Measurements from ENCODE around the gene RETREG2. TPM values are rescaled to one million over a fixed set of nuclear protein-coding genes. Genes with fewer than 3 reads are reported as not detected.

RETREG2 gene, protein sequence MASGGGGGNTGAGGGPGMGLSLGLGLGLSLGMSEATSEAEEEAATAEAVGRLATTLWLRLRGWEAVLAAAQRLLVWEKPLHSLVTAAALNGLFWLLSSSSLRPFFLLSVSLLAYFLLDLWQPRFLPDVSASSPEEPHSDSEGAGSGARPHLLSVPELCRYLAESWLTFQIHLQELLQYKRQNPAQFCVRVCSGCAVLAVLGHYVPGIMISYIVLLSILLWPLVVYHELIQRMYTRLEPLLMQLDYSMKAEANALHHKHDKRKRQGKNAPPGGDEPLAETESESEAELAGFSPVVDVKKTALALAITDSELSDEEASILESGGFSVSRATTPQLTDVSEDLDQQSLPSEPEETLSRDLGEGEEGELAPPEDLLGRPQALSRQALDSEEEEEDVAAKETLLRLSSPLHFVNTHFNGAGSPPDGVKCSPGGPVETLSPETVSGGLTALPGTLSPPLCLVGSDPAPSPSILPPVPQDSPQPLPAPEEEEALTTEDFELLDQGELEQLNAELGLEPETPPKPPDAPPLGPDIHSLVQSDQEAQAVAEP
- polyA plus RNA-seq (2011; rRNA removed): 67.5 and 83.2 TPM in 2 replicates
- polyA plus RNA-seq (2012; cell fraction: cytosol; rRNA removed): 48.2 and 58.2 TPM in 2 replicates
- polyA plus RNA-seq (2012; cell fraction: nucleus; rRNA removed): 60.7 and 75.4 TPM in 2 replicates
- polyA plus RNA-seq (2017; fragmentation: RNase III; extraction: RNeasy Plus Mini Kit Qiagen cat#74134 plus additional on column Dnase treatment): 42.7 to 53.3 TPM (median 52.8 TPM) in 3 replicates
- 105 and 129 TPM in 2 replicates for polyA minus RNA-seq (2011; rRNA and poly(A)+ RNA removed)

DNA sequence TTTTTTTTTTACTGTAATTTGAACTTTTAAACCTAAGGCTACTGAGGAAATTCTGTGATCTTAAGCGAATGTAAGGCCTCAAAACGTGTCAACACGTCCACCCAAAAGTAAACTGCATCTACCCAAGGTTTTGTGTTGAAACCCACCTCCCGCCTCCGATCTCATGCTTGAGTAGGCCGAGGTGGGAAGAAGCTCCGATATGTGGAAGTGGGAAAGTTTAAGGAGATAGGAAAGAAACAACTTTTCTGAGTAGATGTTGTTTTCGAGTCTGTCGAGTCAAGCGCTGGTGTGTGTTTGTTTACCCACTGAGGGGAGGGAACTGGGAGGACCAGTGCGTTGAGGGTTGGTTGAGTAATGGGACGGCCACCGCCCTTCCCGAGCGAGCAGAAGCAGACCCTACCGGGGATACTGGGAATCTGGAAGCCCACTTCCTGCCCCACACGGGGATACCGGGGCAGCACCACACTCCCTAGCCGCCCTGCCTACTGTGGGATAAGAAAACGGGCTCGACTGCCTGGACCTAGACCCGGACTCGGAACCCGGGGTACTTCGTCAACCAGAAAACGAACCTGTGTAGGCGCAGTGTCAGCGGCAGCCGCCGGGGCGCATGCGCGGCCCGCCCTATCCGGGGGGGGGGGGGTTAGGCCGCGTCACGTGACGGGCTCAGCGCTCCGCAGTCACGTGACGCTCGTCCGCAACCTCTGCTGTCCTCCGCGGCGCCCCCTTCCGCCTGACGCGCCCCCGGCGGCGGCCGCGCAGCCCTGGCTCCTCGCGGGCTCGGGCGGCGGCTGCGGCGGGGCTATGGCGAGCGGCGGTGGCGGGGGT is at the start of gene RETREG2:
Gene RETREG2 (plus strand): TSS at position 724 of the 825 bp plus-strand sequence. CDS start 78 bp downstream, at position 802.
- ChIA-PET POLR2A (interaction anchor here (2.5 kb wide), 1 partner anchor 29 kb away, joined by 12 read pairs; the partner anchor contains the start of gene ZFAND2B), CTCF (interaction anchor here (0.6 to 10.6 kb wide), 5 partner anchors 12 to 120 kb away, joined by 3 to 177 read pairs (median 8); no protein-coding TSS in a partner anchor)
- TF ChIP-seq JUN (IDR thresholded peaks at IDR 0.05) (peak; percentile 74 to 85), BHLHE40 (IDR thresholded peaks at IDR 0.05; ENCODE audit: low read depth, low read length) (peak; percentile 74), POLR2A (IDR thresholded peaks at IDR 0.05; ENCODE audit: low read length) (peak; percentile 69; the same call in 1 of the 2 replicates), SMC3 (IDR thresholded peaks at IDR 0.05) (0 out of 3 replicates have a peak, but pooled peaks have one; percentile 12), EP300 (IDR thresholded peaks at IDR 0.05) (no peak), HOXB5 (CRISPR knock-in tag; IDR thresholded peaks at IDR 0.05) (peak; percentile 81), CBX2 (IDR thresholded peaks at IDR 0.05; ENCODE audit: borderline replicate concordance, low read depth) (no peak), TFCP2L1 (CRISPR knock-in tag; IDR thresholded peaks at IDR 0.05) (peak; percentile 67; the same call in 1 of the 2 replicates), MAZ (IDR thresholded peaks at IDR 0.05; ENCODE audit: borderline replicate concordance, low read depth, low read length) (peak; percentile 12; the same call in 1 of the 2 replicates), HOXB13 (CRISPR knock-in tag; IDR thresholded peaks at IDR 0.05; ENCODE audit: low read depth) (no peak), FOXS1 (CRISPR knock-in tag; IDR thresholded peaks at IDR 0.05) (no peak), FOSL2 (IDR thresholded peaks at IDR 0.05) (peak; percentile 20; the same call in 1 of the 2 replicates), FOSL2 (CRISPR knock-in tag; IDR thresholded peaks at IDR 0.05) (peak; percentile 80), CEBPB (IDR thresholded peaks at IDR 0.05) (no peak), PHF8 (IDR thresholded peaks at IDR 0.05; ENCODE audit: borderline replicate concordance, low read depth) (peak; percentile 53; the same call in 1 of the 2 replicates)
- TF ChIP-seq, protein P1, sequence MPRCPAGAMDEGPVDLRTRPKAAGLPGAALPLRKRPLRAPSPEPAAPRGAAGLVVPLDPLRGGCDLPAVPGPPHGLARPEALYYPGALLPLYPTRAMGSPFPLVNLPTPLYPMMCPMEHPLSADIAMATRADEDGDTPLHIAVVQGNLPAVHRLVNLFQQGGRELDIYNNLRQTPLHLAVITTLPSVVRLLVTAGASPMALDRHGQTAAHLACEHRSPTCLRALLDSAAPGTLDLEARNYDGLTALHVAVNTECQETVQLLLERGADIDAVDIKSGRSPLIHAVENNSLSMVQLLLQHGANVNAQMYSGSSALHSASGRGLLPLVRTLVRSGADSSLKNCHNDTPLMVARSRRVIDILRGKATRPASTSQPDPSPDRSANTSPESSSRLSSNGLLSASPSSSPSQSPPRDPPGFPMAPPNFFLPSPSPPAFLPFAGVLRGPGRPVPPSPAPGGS (IDR thresholded peaks at IDR 0.05): peak; percentile 77; the same call in 1 of the 3 replicates
- TF ChIP-seq, protein P2, sequence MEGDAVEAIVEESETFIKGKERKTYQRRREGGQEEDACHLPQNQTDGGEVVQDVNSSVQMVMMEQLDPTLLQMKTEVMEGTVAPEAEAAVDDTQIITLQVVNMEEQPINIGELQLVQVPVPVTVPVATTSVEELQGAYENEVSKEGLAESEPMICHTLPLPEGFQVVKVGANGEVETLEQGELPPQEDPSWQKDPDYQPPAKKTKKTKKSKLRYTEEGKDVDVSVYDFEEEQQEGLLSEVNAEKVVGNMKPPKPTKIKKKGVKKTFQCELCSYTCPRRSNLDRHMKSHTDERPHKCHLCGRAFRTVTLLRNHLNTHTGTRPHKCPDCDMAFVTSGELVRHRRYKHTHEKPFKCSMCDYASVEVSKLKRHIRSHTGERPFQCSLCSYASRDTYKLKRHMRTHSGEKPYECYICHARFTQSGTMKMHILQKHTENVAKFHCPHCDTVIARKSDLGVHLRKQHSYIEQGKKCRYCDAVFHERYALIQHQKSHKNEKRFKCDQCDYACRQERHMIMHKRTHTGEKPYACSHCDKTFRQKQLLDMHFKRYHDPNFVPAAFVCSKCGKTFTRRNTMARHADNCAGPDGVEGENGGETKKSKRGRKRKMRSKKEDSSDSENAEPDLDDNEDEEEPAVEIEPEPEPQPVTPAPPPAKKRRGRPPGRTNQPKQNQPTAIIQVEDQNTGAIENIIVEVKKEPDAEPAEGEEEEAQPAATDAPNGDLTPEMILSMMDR (IDR thresholded peaks at IDR 0.05): peak; percentile 54
- TF ChIP-seq, protein P3, sequence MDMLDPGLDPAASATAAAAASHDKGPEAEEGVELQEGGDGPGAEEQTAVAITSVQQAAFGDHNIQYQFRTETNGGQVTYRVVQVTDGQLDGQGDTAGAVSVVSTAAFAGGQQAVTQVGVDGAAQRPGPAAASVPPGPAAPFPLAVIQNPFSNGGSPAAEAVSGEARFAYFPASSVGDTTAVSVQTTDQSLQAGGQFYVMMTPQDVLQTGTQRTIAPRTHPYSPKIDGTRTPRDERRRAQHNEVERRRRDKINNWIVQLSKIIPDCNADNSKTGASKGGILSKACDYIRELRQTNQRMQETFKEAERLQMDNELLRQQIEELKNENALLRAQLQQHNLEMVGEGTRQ (IDR thresholded peaks at IDR 0.05): peak; percentile 99
- TF ChIP-seq, protein P4, sequence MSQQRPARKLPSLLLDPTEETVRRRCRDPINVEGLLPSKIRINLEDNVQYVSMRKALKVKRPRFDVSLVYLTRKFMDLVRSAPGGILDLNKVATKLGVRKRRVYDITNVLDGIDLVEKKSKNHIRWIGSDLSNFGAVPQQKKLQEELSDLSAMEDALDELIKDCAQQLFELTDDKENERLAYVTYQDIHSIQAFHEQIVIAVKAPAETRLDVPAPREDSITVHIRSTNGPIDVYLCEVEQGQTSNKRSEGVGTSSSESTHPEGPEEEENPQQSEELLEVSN (IDR thresholded peaks at IDR 0.05; ENCODE audit: borderline replicate concordance, low read depth): no peak
- TF ChIP-seq, protein P5, sequence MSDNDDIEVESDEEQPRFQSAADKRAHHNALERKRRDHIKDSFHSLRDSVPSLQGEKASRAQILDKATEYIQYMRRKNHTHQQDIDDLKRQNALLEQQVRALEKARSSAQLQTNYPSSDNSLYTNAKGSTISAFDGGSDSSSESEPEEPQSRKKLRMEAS (IDR thresholded peaks at IDR 0.05): peak; percentile 74
- 3% methylated on average over 16 of the region's 67 CpGs for WGBS (ENCODE audit: missing lambda C conversion rate)
- Histone ChIP-seq H3K27ac (peak within 1 kb of the TSS; percentile 83 to 96), H3K4me2 (peak within 1 kb of the TSS; percentile 97), H3K4me3 (peak within 1 kb of the TSS; percentile 84), H3K4me1 (peaks cover 15% of the 10 kb centered on the region), H3K9me3 (no peaks in the 10 kb centered on the region)
- ATAC-seq (peak; percentile 83 to 88), DNase-seq (ENCODE audit: low read depth in 1 of 2, low spot score in 1 of 2) (peak; percentile 87 to 94), FAIRE-seq (no peak)

Data from A549 (cell line).